ENCODE results near the gene SELL. TPM values are rescaled to one million over a fixed set of nuclear protein-coding genes. Genes with fewer than 3 reads are reported as not detected.

SELL gene
- polyA plus RNA-seq, 1 of the 3 experiments (the other 2 are of a cell fraction), result 0.58 TPM

DNA sequence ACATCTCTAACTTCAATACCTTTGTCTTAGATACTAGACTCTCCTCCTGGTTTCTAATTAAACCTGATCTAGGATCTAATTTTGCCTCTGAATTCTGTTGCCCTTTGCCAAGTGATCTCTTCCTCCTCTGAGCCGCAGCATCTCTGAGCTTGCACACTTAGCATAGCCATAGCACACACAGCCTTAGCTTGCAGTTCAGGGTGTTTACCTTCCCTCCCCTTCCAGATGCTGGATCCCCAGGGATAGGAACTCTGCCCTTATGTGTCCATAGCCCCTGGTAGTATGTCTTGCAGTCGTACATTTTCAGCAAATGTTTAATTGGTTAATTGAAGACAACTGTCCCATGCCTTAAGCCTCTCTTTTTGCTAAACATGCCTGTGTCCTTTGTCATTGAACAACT is 30.3 kb downstream of the SELL start:
- WGBS (ENCODE audit: low lambda C conversion rate), result 0% methylated on average over 2 of the region's 2 CpGs
- Histone ChIP-seq H3K4me2 (no peak overlapping the region), H3K9me3 (no peaks in the 10 kb centered on the region), H3K9me2 (no peaks in the 10 kb centered on the region), H3K4me1 (ENCODE audit: control insufficient read depth in 1 of 2, insufficient read depth in 2 of 2, low read depth in 1 of 2, low read length in 1 of 2) (no peaks in the 10 kb centered on the region), H3K9ac (no peak overlapping the region), H3K79me2 (ENCODE audit: insufficient read depth) (no peaks in the 10 kb centered on the region), H3F3A (replicated peaks; ENCODE audit: insufficient read depth) (no peaks in the 10 kb centered on the region), H2AFZ (ENCODE audit: low read depth) (no peak overlapping the region), H3K27ac (ENCODE audit: low read depth in 2 of 2, low read length in 1 of 2) (no peak overlapping the region), H4K20me1 (ENCODE audit: insufficient read depth) (no peaks in the 10 kb centered on the region), H3K27me3 (ENCODE audit: insufficient read depth) (peaks cover 45% of the 10 kb centered on the region), H3K4me3 (ENCODE audit: low read depth in 2 of 2, low read length in 1 of 2) (no peak overlapping the region), H3K36me3 (replicated peaks in 1 of 2; ENCODE audit: control insufficient read depth in 1 of 2, insufficient read depth in 2 of 2, low read length in 1 of 2) (no peaks in the 10 kb centered on the region)
- DNase-seq, result no peak
- POLR2A ChIA-PET, result no interaction called here
- TF ChIP-seq GATA2 (CRISPR knock-in tag; IDR thresholded peaks at IDR 0.05) (no peak), FOXM1 (IDR thresholded peaks at IDR 0.05; ENCODE audit: low read depth) (no peak), EZH2phosphoT487 (IDR thresholded peaks at IDR 0.05; ENCODE audit: borderline replicate concordance, low read depth) (no peak), SMC3 (IDR thresholded peaks at IDR 0.05; ENCODE audit: low read depth, low read length) (no peak), NFIC (IDR thresholded peaks at IDR 0.05; ENCODE audit: borderline replicate concordance) (no peak), RFX5 (IDR thresholded peaks at IDR 0.05; ENCODE audit: low read length) (no peak), SIN3A (IDR thresholded peaks at IDR 0.05; ENCODE audit: borderline replicate concordance, low read depth, low read length) (no peak)
- TF ChIP-seq, protein P1, sequence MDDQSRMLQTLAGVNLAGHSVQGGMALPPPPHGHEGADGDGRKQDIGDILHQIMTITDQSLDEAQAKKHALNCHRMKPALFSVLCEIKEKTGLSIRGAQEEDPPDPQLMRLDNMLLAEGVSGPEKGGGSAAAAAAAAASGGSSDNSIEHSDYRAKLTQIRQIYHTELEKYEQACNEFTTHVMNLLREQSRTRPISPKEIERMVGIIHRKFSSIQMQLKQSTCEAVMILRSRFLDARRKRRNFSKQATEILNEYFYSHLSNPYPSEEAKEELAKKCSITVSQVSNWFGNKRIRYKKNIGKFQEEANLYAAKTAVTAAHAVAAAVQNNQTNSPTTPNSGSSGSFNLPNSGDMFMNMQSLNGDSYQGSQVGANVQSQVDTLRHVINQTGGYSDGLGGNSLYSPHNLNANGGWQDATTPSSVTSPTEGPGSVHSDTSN (IDR thresholded peaks at IDR 0.05), result no peak
- CTCF ChIA-PET, result interaction anchor here (0.8 to 1.0 kb wide), 4 partner anchors 19 to 248 kb away, joined by 3 to 4 read pairs (median 3); partner anchors contain the start of gene F5

- Histone ChIP-seq H3K79me2 (ENCODE audit: insufficient read depth) (no peaks in the 10 kb centered on the region), H3K9me3 (no peaks in the 10 kb centered on the region), H3K36me3 (replicated peaks in 1 of 2; ENCODE audit: control insufficient read depth in 1 of 2, insufficient read depth in 2 of 2, low read length in 1 of 2) (no peaks in the 10 kb centered on the region), H4K20me1 (ENCODE audit: insufficient read depth) (no peaks in the 10 kb centered on the region), H3K9me2 (no peaks in the 10 kb centered on the region), H3K4me2 (no peak overlapping the region), H3K4me1 (ENCODE audit: control insufficient read depth in 1 of 2, insufficient read depth in 2 of 2, low read depth in 1 of 2, low read length in 1 of 2) (no peaks in the 10 kb centered on the region), H3K27me3 (ENCODE audit: insufficient read depth) (peaks cover 45% of the 10 kb centered on the region), H3K9ac (no peak overlapping the region), H2AFZ (ENCODE audit: low read depth) (no peak overlapping the region), H3F3A (replicated peaks; ENCODE audit: insufficient read depth) (no peaks in the 10 kb centered on the region), H3K4me3 (ENCODE audit: low read depth in 2 of 2, low read length in 1 of 2) (no peak overlapping the region), H3K27ac (ENCODE audit: low read depth in 2 of 2, low read length in 1 of 2) (no peak overlapping the region)
- TF ChIP-seq YY1 (IDR thresholded peaks at IDR 0.05; ENCODE audit: low read depth) (no peak), ELF1 (IDR thresholded peaks at IDR 0.05) (no peak), EP300 (IDR thresholded peaks at IDR 0.05; ENCODE audit: borderline replicate concordance in 1 of 2, low read depth in 1 of 2, low read length in 1 of 2) (no peak), IRF3 (IDR thresholded peaks at IDR 0.05; ENCODE audit: low read depth, low read length) (no peak), POLR2AphosphoS5 (IDR thresholded peaks at IDR 0.05; ENCODE audit: low read depth, low read length) (no peak), MXI1 (IDR thresholded peaks at IDR 0.05; ENCODE audit: low read depth, low read length) (no peak), TEAD4 (IDR thresholded peaks at IDR 0.05; ENCODE audit: borderline replicate concordance, insufficient read depth) (no peak)
- no peak for DNase-seq
- CTCF ChIA-PET, result no interaction called here
- POLR2A ChIA-PET, result no interaction called here
- 14% methylated on average over 6 of the region's 6 CpGs for WGBS (ENCODE audit: low lambda C conversion rate)
Observed at GRCh38 chr1:169680377-169681019, 30.9 kb downstream of the SELL start.
